ENCODE measurements around the gene NUMB. TPM values are rescaled to one million over a fixed set of nuclear protein-coding genes. Genes with fewer than 3 reads are reported as not detected.

Gene NUMB
- total RNA-seq, 1 experiment from 2014 or later = 22.2 TPM

GRCh38 chr14:73277376-73277775 is 181.0 kb downstream of the NUMB start:
- intact Hi-C loops (cut with micrococcal nuclease) = no loop called here

GRCh38 chr14:73276836-73277235 is 181.5 kb downstream of the NUMB start:
- Histone ChIP-seq H2AFZ (ENCODE audit: low read length) (no peak overlapping the region), H3K27me3 (ENCODE audit: low read length) (no peaks in the 10 kb centered on the region), H3K36me3 (ENCODE audit: low read depth, low read length) (no peaks in the 10 kb centered on the region; the same call in 1 of the 2 replicates), H3F3A (ENCODE audit: low read length, unreplicated experiment) (no peaks in the 10 kb centered on the region), H3K9me3 (ENCODE audit: low read length) (no peaks in the 10 kb centered on the region), H3K27ac (ENCODE audit: low read length) (no peak overlapping the region), H4K20me1 (ENCODE audit: low read length) (no peaks in the 10 kb centered on the region), H3K9me2 (replicated peaks; ENCODE audit: low read length) (no peaks in the 10 kb centered on the region), H3K4me3 (ENCODE audit: low read length) (no peak overlapping the region), H3K4me1 (ENCODE audit: insufficient read depth, low read length) (peaks cover 5% of the 10 kb centered on the region; the same call in 1 of the 2 replicates), H3K4me2 (ENCODE audit: low read length) (no peak overlapping the region), H3K79me2 (ENCODE audit: low read length) (no peaks in the 10 kb centered on the region), H3K9ac (ENCODE audit: low read length) (no peak overlapping the region)
- CTCF ChIA-PET = no interaction called here
- intact Hi-C loops (cut with micrococcal nuclease) = no loop called here
- POLR2A ChIA-PET (ENCODE audit: unreplicated experiment) = no interaction called here
- BruUV-seq (replicated peaks) = no TSS peak
- ATAC-seq = 0 out of 2 replicates have a peak, but pooled peaks have one; percentile 25
- TF ChIP-seq CTCF (conservative IDR thresholded peaks at IDR 0.05; ENCODE audit: low read depth, low read length) (no peak), EZH2phosphoT487 (IDR thresholded peaks at IDR 0.05; ENCODE audit: borderline replicate concordance, low read length) (no peak), EZH2 (IDR thresholded peaks at IDR 0.05; ENCODE audit: low read length, unreplicated experiment) (no peak)
- DNase-seq = no peak

More at GRCh38 chr14:73277376-73277775, 181.0 kb downstream of the NUMB start:
- Histone ChIP-seq H3K4me1 (ENCODE audit: insufficient read depth, low read length) (peaks cover 9% of the 10 kb centered on the region; the same call in 1 of the 2 replicates), H3K4me3 (ENCODE audit: low read length) (no peak overlapping the region), H3K36me3 (ENCODE audit: low read depth, low read length) (no peaks in the 10 kb centered on the region; the same call in 1 of the 2 replicates), H3F3A (ENCODE audit: low read length, unreplicated experiment) (no peaks in the 10 kb centered on the region), H3K27me3 (ENCODE audit: low read length) (no peaks in the 10 kb centered on the region), H3K4me2 (ENCODE audit: low read length) (no peak overlapping the region), H2AFZ (ENCODE audit: low read length) (no peak overlapping the region), H3K79me2 (ENCODE audit: low read length) (no peaks in the 10 kb centered on the region), H4K20me1 (ENCODE audit: low read length) (no peaks in the 10 kb centered on the region), H3K9me2 (replicated peaks; ENCODE audit: low read length) (no peaks in the 10 kb centered on the region), H3K27ac (ENCODE audit: low read length) (no peak overlapping the region), H3K9me3 (ENCODE audit: low read length) (no peaks in the 10 kb centered on the region), H3K9ac (ENCODE audit: low read length) (no peak overlapping the region)
- DNase-seq = no peak
- ChIA-PET POLR2A (ENCODE audit: unreplicated experiment) (no interaction called here), CTCF (no interaction called here)
- BruUV-seq (replicated peaks) = no TSS peak
- TF ChIP-seq EZH2phosphoT487 (IDR thresholded peaks at IDR 0.05; ENCODE audit: borderline replicate concordance, low read length) = no peak
- no peak for TF ChIP-seq CTCF (conservative IDR thresholded peaks at IDR 0.05; ENCODE audit: low read depth, low read length)
- no peak for TF ChIP-seq EZH2 (IDR thresholded peaks at IDR 0.05; ENCODE audit: low read length, unreplicated experiment)
- ATAC-seq = no peak

GRCh38 chr14:73273799-73274198 is 184.5 kb downstream of the NUMB start:
- H4K20me1 ChIP-seq (ENCODE audit: low read length) = no peaks in the 10 kb centered on the region
- H2AFZ ChIP-seq (ENCODE audit: low read length) = no peak overlapping the region
- DNase-seq (no peak), ATAC-seq (no peak)
- no peaks in the 10 kb centered on the region for H3K9me2 ChIP-seq (replicated peaks; ENCODE audit: low read length)
- no peaks in the 10 kb centered on the region for H3K9me3 ChIP-seq (ENCODE audit: low read length)
- no peaks in the 10 kb centered on the region for H3K27me3 ChIP-seq (ENCODE audit: low read length)
- no peak overlapping the region for H3K4me2 ChIP-seq (ENCODE audit: low read length)
- ChIA-PET POLR2A (ENCODE audit: unreplicated experiment) (interaction anchor here (0.6 kb wide), 1 partner anchor 247 kb away, joined by 3 read pairs; the partner anchor contains the start of gene ZFYVE1), CTCF (no interaction called here)
- intact Hi-C loops (cut with micrococcal nuclease) = no loop called here
- BruUV-seq (replicated peaks) = no TSS peak
- H3K79me2 ChIP-seq (ENCODE audit: low read length) = no peaks in the 10 kb centered on the region
- H3K27ac ChIP-seq (ENCODE audit: low read length) = no peak overlapping the region
- no peak for TF ChIP-seq CTCF (conservative IDR thresholded peaks at IDR 0.05; ENCODE audit: low read depth, low read length)
- no peak for TF ChIP-seq EZH2phosphoT487 (IDR thresholded peaks at IDR 0.05; ENCODE audit: borderline replicate concordance, low read length)
- TF ChIP-seq EZH2 (IDR thresholded peaks at IDR 0.05; ENCODE audit: low read length, unreplicated experiment) = no peak
- no peak overlapping the region for H3K4me3 ChIP-seq (ENCODE audit: low read length)
- H3K4me1 ChIP-seq (ENCODE audit: insufficient read depth, low read length) = no peaks in the 10 kb centered on the region
- no peaks in the 10 kb centered on the region for H3F3A ChIP-seq (ENCODE audit: low read length, unreplicated experiment)
- H3K36me3 ChIP-seq (ENCODE audit: low read depth, low read length) = no peaks in the 10 kb centered on the region; the same call in 1 of the 2 replicates
- no peak overlapping the region for H3K9ac ChIP-seq (ENCODE audit: low read length)
